Measurements from ENCODE around the gene SMIM29. TPM values are rescaled to one million over a fixed set of nuclear protein-coding genes. Genes with fewer than 3 reads are reported as not detected.

The SMIM29 gene
- total and polyA plus RNA-seq, 2 donors (not counting 3 experiments of a cell fraction or from before 2014, with no cell fraction given): 37.6 to 75.2 TPM

DNA sequence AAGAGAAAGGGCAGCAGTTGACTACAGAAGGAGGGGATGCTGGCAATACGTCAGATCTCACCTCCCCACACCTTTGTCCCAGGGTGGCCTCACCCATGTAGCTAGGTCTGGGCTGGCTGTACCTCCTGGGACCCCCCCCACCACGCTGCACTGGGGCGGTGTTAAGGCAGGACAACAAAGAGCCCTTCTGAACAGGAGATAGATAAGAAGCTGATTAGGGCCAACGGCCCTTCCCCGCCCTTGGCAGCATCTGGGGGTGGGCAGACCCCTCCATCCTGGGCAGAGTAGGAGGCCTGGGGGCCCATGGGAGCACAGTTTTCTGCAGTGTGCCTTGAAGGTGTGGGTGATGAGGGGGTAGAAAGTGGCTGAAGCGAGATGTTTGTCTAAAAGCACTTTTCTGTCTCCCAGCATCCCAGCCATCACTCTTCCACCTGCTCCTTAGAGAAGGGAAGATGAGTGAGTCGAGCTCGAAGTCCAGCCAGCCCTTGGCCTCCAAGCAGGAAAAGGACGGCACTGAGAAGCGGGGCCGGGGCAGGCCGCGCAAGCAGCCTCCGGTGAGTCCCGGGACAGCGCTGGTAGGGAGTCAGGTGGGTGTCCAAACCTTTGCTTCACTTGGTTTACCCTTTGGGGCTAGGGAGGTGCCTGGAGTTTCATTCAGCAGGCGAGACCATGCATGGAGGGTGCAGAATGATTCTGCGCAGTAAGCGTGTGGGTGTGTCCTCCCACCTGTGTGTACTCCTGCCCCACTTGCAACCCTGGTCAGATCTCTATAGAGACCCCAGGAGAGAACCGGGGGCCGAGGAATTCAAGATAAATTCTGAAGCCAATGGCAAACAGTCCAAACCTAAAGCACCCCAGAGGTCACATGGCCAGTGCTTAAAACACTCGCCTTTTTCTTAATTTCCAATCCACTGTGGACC is 8.2 kb downstream of the SMIM29 start:
- peaks cover 76% of the 10 kb centered on the region for H3K4me1 ChIP-seq (ENCODE audit: control insufficient read depth, extremely low read depth, insufficient read depth, low read length)
- peak overlapping the region; percentile 70 for H3K27ac ChIP-seq (ENCODE audit: insufficient read depth, low read depth, low read length)
- H4K20me1 ChIP-seq (replicated peaks; ENCODE audit: control insufficient read depth, extremely low read depth, insufficient read depth, low read length): no peaks in the 10 kb centered on the region
- no peaks in the 10 kb centered on the region for H3K27me3 ChIP-seq (ENCODE audit: control insufficient read depth in 2 of 2, insufficient read depth in 2 of 2, low read length in 2 of 2)
- H3K4me3 ChIP-seq (replicated peaks in 1 of 3; ENCODE audit: insufficient read depth in 1 of 3, low read depth in 1 of 3, low read length in 3 of 3): peak overlapping the region in 2 of 3 experiments; percentile 97 to 98
- intact Hi-C loops (cut with micrococcal nuclease): no loop called here
- no peaks in the 10 kb centered on the region for H3K9me1 ChIP-seq (replicated peaks; ENCODE audit: control insufficient read depth, extremely low read depth, insufficient read depth, low read length)
- H3K9me3 ChIP-seq (replicated peaks; ENCODE audit: control insufficient read depth, insufficient read depth, low read length): no peaks in the 10 kb centered on the region
- FAIRE-seq (peak; percentile 15), DNase-seq (ENCODE audit: low read depth, low spot score) (no peak)
- no TSS peak for BruUV-seq (replicated peaks)
- CTCF ChIA-PET: interaction anchor here (1.5 to 6.1 kb wide), 3 partner anchors 44 to 175 kb away, joined by 10 to 74 read pairs (median 15); no protein-coding TSS in a partner anchor
- peak overlapping the region; percentile 12 for H3K9ac ChIP-seq (replicated peaks; ENCODE audit: extremely low read depth, insufficient read depth, low read length)
- POLR2A ChIA-PET: no interaction called here
- no peak overlapping the region for H2AFZ ChIP-seq (ENCODE audit: low read depth, low read length)
- TF ChIP-seq EZH2 (IDR thresholded peaks at IDR 0.05; ENCODE audit: borderline replicate concordance, low read depth, low read length, severe bottlenecking) (no peak), MYC (IDR thresholded peaks at IDR 0.05; ENCODE audit: low read depth, low read length) (no peak), GATA2 (IDR thresholded peaks at IDR 0.05; ENCODE audit: insufficient read depth, insufficient read length, low read depth, low read length) (no peak), POLR2AphosphoS5 (IDR thresholded peaks at IDR 0.05; ENCODE audit: insufficient read depth, low read depth, low read length) (no peak), JUN (IDR thresholded peaks at IDR 0.05; ENCODE audit: borderline replicate concordance, insufficient read depth, insufficient read length, low read depth) (no peak), POLR2A (IDR thresholded peaks at IDR 0.05; ENCODE audit: low read depth, low read length) (no peak), FOS (IDR thresholded peaks at IDR 0.05; ENCODE audit: borderline replicate concordance, insufficient read depth, low read length) (no peak)
- TF ChIP-seq, protein P1, sequence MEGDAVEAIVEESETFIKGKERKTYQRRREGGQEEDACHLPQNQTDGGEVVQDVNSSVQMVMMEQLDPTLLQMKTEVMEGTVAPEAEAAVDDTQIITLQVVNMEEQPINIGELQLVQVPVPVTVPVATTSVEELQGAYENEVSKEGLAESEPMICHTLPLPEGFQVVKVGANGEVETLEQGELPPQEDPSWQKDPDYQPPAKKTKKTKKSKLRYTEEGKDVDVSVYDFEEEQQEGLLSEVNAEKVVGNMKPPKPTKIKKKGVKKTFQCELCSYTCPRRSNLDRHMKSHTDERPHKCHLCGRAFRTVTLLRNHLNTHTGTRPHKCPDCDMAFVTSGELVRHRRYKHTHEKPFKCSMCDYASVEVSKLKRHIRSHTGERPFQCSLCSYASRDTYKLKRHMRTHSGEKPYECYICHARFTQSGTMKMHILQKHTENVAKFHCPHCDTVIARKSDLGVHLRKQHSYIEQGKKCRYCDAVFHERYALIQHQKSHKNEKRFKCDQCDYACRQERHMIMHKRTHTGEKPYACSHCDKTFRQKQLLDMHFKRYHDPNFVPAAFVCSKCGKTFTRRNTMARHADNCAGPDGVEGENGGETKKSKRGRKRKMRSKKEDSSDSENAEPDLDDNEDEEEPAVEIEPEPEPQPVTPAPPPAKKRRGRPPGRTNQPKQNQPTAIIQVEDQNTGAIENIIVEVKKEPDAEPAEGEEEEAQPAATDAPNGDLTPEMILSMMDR (IDR thresholded peaks at IDR 0.05; ENCODE audit: extremely low read depth in 1 of 2, insufficient read depth in 1 of 2, low read depth in 1 of 2, low read length in 2 of 2): no peak
- TF ChIP-seq, protein P2, sequence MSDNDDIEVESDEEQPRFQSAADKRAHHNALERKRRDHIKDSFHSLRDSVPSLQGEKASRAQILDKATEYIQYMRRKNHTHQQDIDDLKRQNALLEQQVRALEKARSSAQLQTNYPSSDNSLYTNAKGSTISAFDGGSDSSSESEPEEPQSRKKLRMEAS (IDR thresholded peaks at IDR 0.05; ENCODE audit: insufficient read depth, insufficient read length): no peak
- dilution Hi-C loops (cut with MboI; ENCODE audit: extremely low pct_ligation_motif_present, low sequenced_read_pairs): no loop called here
- H3K4me2 ChIP-seq (ENCODE audit: insufficient read depth, low read length): peak overlapping the region; percentile 94
- peaks cover 9 to 12% of the 10 kb centered on the region in 2 experiments for H3K36me3 ChIP-seq (ENCODE audit: control insufficient read depth in 2 of 2, extremely low read depth in 1 of 2, insufficient read depth in 2 of 2, low read length in 2 of 2)
- peaks cover 56% of the 10 kb centered on the region for H3K79me2 ChIP-seq (ENCODE audit: control insufficient read depth, insufficient read depth, low read length)
